ENCODE results near the gene POP5.
"Not testable (repeated sequence)": the region's sequence is repeated elsewhere in the genome, so short reads cannot be mapped to it uniquely, and the experiment has no call there.

The POP5 gene

DNA sequence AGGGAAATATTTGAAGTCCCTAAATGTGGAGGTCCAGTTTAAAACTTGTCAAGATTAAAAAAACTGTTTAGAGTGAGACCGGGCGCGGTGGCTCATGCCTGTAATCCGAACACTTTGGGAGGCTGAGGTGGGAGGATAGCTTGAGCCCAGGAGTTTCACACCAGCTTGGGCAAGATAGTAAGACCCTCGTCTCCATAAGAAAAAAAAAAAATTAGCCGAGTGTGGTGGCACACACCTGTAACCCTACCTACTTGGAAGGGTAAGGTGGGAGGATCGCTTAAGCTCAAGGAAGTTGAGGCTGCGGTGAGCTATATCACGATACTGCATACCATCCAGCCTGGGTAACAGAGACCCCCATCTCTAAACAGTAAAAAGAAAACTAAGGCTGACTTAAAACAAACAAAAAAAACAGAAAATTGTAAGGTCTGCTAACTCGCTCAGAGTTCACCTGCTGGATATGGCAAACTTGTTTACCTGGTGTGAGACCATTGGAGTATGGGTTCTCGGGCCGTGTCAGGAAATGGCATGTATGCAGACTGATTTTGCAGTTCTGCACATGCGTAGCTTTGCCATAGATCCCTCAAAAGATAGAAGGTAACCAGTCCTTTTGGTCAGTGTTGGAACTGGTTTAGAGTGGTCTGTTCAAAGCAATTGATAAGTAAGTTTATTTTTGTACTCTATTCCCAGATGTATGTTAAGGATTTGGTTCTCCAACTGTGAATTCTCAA, 45.0 kb downstream of the POP5 start:
- no peak for DNase-seq (ENCODE audit: low spot score)

DNA sequence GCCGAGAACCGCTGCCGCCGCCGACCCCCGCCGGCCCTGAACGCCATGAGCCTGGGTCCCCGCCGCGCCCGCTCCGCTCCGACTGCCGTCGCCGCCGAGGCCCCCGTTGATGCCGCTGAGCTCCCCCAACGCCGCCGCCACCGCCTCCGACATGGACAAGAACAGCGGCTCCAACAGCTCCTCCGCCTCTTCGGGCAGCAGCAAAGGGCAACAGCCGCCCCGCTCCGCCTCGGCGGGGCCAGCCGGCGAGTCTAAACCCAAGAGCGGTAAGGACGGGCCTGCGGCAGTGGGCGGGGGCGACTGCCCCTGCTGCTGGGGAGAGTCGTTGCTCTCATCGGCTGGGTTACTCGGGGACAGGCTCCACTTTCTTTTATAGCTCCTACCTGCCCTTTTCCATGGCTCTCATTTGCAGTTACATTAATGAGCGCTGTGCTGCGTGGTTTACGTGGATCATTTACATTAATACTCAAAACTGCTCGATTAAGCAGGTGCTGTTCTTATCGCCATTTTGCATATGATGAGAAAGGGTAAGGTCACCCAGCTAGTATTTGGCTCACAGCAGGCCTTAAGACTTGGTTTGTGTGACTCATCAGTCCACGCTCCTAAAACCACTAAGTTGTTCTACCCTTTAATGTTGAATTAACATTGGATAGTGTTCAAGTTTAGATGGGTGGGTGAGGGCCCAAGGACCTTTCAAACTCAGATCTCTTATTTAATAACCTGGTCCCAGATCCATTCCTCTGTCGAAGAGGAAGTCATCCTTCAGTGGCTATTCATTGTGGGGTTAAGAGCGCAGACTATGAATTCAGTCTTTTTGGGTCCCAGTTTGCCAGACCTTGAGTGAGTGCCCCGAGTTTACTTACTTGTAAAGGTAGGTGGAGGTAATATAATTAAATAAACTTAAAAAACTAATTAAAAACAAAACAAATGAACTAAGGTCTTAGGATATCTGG, 46.2 kb downstream of the POP5 start:
- DNase-seq (ENCODE audit: low spot score): peak; percentile 93

DNA sequence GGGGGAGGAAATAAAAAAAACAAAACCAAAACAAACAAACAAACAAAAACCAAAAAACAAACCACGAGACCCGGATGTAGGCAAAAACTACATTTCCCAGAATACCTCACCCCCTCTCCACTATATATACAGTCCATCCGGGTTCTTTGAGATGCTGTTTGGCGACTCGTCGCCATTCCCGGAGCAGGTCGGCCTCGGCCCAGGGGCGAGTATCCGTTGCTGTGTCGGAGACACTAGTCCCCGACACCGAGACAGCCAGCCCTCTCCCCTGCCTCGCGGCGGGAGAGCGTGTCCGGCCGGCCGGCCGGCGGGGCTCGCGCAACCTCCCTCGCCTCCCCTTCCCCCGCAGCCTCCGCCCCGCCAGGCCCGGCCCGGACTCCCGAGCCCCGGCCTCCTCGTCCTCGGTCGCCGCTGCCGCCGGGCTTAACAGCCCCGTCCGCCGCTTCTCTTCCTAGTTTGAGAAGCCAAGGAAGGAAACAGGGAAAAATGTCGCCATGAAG, 46.9 kb downstream of the POP5 start, which contains the start of gene RNF10:
RNF10 (plus strand) TSS at position 154 of the 500 bp plus-strand sequence. CDS start 456 bp downstream, outside the sequence.
- DNase-seq (ENCODE audit: low spot score): peak; percentile 90

DNA sequence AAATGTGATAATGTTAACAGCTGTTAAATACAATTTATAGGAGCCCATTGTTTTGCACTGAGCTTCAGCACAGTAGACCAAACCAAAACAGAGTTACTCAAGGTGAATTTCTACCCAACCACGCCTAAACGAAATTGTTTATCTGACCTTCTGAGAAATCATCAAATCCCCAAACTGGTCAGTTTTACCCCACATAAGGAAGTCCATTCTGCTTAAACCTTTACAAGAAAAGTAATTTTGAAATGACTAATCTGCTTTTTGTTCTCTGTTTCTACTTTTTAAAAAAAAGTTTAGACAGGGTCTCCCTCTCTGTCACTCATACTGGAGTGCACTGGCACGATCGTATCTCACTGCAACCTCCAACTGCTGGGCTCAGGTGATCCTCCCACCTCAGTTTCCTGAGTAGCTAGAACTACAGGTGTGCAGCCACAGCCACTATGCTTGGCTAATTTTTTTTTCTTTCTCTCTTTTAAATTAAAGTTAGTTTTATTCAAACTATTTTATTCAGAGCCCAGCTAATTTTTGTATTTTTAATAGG, 48.4 kb downstream of the POP5 start:
- no peak for DNase-seq (ENCODE audit: low spot score)

DNA sequence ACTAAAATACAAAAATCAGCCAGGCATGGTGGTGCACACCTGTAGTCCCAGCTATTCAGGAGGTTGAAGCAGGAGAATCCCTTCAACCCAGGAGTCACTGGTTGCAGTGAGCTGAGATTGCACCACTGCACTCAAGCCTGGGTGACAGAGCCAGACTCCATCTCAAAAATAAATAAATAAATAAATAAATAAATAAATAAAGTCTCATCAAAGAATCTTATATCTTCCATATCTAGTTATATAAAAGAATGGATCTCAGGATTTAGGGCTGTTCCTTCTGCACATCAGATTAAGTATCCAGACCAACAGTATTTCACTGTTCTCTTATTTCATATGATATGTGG, 50.8 kb downstream of the POP5 start:
- not testable (repeated sequence) for DNase-seq (ENCODE audit: low spot score)

DNA sequence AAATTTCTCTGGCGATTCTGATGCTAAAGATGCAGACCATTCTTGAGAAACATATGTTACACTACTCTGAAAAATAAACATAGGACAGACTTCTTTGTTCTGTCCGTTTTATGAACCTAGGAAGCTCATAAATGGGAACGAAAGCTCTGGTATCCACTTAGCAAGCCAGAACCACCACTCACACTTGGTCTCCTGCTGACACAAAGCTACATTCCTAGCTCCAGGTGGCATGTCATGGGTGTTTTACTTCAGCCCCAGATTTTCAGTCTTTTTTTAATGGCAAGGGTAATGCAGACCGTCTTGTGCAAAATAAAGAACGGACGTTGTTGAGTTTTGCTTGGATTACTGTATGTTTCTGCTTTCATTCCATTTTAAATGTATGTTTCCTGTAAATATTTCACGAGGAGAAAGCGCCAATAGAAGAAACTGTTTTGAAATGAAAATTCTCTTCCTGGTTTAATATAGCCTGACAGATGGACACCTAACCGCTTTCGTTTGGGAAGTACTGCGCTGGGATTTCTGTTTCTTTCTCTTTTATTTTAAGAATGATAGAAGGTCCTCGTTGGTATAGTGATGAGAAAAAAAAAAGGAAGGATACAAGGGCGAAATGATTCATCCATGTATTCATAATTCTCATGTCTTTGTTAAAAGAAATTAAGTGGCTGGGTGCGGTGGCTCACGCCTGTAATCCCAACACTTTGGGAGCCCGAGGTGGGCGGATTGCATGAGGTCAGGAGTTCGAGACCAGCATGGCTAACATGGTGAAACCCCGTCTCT, 51.4 kb downstream of the POP5 start:
- DNase-seq (ENCODE audit: low spot score): peak; percentile 84

DNA sequence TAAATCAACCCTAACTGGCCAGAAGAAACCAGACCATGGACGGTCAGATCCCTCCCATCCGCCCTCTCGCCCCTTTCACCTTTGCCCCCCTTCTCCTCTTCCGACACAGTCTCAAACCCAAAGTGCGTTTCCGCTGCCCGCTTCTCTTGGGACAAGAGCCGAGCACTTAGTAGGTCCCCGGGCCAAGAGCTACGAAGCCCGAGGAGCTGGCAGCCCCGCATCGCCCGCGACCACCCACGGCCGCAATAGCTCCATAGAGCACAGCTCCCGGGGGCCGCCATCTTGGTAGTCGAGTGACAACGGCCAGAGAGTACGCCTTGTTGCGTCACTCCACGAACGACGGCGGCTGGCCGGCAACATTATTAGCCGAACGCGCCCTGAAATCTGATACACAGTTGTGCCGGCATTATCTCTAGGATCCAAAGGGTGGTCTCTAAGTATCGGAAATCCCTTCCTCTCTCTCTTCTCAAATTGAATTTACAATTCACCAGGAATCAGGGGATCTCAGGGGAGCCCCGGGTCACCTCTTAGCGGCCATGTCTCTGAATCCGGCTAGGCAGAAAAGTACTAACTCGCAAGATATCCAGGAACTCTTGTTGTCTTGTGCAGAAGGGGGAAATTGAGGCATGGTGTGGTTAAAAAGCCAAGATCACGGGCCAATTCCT, 52.2 kb downstream of the POP5 start, which contains the start of gene COQ5:
COQ5 (minus strand) TSS at position 298 of the 665 bp plus-strand sequence; CDS start at position 281, 17 bp downstream.
- peak; percentile 91 for DNase-seq (ENCODE audit: low spot score)

All from RKO (cell line).